Measurements from ENCODE around the gene FBXO27.
"Not testable (repeated sequence)": the region's sequence is repeated elsewhere in the genome, so short reads cannot be mapped to it uniquely, and the experiment has no call there.

The FBXO27 gene

DNA sequence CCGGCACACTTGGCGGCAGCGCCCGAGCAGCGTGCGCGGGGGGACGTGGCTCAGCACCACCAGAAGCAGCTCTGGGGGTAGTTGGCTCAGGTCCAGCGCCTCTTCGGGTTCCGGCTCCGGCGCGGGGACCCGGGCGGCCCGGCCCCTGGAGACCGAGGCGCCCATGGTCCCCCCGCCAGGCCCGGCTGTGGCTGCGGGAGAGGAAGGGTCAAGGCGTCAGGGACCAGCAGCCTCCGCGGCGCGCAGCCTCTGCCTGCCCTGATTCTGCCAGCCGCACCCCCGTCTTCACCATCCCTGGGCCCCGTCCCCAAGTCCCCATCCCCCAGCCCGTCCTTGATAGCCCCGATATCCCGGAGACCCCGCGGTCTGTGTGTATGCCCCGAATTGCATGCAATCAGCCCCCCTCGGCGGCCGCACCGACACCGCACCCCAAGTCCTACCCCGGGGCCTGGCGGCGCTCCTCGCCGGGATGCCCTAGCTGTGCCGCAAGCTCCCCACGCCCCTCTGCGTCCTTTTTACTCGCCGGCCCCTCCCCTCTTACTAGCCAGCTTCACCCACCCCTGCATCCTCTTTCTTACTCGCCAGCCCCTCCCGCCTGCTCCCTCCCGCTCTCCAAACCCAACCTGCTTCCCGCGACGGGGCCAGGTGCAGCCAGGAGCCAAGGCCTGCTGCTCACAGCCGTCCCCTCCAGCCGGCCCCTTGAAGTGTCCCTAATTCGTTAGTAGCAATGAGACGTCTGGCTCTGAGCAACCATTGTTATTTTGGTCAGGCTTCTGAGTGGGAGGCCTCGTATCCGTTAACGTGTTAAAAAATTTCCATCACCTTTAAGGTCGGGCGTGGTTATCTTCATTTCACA lies at the start of gene FBXO27:
FBXO27 (minus strand) TSS at position 487 of the 856 bp plus-strand sequence; CDS start at position 165, 322 bp downstream.
- no peak for DNase-seq (ENCODE audit: low read depth in 2 of 2)

GRCh38 chr19:39080431-39080830 lies 48.1 kb upstream of the FBXO27 start:
- DNase-seq (ENCODE audit: low read depth in 2 of 2): no peak

- no peak for DNase-seq (ENCODE audit: low read depth in 2 of 2)
Measured at GRCh38 chr19:39078436-39079200, 46.3 kb upstream of the FBXO27 start.

DNA sequence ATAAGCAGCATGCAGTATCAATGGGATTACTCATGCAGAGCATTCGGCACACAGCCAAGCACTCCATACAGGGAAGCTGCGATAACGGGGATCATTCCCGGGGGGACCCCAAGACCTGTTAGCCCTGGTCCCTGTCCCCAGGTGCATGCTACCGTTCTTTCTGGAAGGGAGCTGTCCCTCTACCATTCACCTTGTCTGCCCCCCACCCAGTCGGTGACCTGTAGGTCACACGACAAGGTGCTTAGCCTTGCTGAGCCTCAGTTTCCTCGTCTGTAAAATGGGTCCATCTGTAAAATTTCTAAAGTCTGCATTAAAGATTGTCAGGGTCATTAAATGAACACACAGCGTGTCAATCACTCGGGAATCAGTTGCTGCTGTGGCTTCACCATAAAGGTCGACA lies 45.0 kb upstream of the FBXO27 start:
- no peak for DNase-seq (ENCODE audit: low read depth in 2 of 2)

GRCh38 chr19:39074942-39075341 lies 42.6 kb upstream of the FBXO27 start:
- DNase-seq (ENCODE audit: low read depth in 2 of 2): no peak

- DNase-seq (ENCODE audit: low read depth in 2 of 2): no peak
Measured at GRCh38 chr19:39074205-39074692, 41.9 kb upstream of the FBXO27 start.

DNA sequence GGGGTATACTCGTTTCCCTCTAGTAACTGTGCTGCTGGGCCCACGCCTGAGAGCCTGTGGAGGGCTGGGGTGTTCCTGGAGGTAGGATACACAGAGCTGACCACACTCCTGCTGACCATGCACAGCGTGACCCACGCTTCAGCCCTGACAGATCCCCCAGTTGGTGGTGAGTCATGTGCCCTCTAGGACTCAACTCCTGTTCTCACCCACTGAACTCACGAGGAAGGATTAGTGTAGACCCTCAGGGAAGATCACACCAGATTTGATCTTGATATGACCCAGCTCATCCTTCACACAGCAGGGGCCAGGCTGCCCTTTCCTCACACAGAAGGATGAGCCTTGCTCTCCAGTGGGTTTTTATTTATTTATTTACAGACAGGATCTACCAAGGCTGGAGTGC lies 38.5 kb upstream of the FBXO27 start:
- DNase-seq (ENCODE audit: low read depth in 2 of 2): no peak

- DNase-seq (ENCODE audit: low read depth in 2 of 2): not testable (repeated sequence)
Measured at GRCh38 chr19:39068259-39068658, 35.9 kb upstream of the FBXO27 start.

DNA sequence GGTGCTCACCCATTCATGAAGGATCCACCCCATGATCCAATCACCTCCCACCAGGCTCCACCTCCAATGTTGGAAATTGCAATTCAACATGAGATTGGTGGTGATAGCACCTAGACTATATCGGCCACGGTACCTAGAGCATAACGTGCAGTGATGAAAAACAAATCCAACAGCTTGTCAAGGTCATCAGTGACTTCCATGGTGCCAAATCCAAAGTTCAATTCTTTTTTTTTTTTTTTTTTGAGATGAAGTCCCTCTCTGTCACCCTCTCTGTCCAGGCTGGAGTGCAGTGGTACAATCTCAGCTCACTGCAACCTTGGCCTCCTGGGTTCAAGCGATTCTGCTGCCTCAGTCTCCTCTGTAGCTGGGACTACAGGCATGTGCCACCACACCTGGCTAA lies 34.8 kb upstream of the FBXO27 start:
- DNase-seq (ENCODE audit: low read depth in 2 of 2): no peak

DNA sequence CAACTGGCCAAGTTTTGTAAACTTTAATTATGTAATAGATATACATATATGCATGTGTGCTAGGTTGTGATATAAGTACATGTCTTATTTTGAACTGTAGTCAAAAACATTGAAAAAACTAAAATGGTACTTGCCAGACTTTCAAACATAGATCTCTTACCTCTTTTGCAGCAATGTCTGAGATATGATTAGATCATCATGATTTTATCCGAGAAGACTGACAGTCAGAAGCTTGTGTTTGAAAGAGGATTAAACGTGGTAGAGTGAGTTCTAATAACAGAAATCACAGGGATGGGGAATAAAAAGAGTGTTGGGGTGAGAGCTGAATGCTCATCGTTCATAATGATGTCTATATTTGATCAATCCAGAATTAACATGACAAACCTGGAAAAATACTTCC lies 33.6 kb upstream of the FBXO27 start:
- no peak for DNase-seq (ENCODE audit: low read depth in 2 of 2)

GRCh38 chr19:39064405-39064804 lies 32.1 kb upstream of the FBXO27 start:
- DNase-seq (ENCODE audit: low read depth in 2 of 2): no peak

- DNase-seq (ENCODE audit: low read depth in 2 of 2): no peak
Measured at GRCh38 chr19:39060171-39060570, 27.8 kb upstream of the FBXO27 start.

DNA sequence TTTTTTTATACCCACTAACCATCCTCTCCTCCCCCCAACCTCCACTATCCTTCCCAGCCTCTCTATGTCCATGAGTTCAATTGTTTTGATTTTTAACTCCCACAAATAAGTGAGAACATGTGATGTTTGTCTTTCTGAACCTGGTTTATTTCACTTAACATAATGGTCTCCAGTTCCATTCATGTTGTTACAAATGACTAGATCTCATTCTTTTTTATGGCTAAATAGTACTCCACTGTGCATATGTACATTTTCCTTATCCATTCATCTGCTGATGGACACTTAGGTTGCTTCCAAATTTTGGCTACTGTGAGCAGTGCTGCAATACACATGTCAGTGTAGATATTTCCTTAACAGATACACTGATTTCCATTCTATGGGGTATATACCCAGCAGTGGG lies 27.0 kb upstream of the FBXO27 start:
- no peak for DNase-seq (ENCODE audit: low read depth in 2 of 2)

- DNase-seq (ENCODE audit: low read depth in 2 of 2): no peak
Measured at GRCh38 chr19:39057615-39058014, 25.3 kb upstream of the FBXO27 start.

DNA sequence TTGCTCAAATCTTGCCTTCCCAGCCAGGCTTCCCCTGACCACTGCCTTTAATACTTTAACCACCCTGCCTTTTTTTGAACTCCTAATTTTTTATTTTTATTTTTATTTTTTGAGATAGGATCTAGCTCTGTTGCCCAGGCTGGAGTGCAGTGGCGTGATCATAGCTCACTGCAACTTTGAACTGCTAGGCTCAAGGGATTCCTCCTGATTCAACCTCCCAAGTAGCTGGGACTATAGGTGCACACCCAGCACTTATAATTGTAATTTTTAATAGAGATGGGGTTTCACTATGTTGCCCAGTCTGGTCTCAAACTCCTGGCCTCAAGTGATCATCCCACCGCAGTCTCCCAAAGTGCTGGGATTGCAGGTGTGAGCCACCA lies 21.7 kb upstream of the FBXO27 start:
- no peak for DNase-seq (ENCODE audit: low read depth in 2 of 2)

- DNase-seq (ENCODE audit: low read depth in 2 of 2): no peak
Measured at GRCh38 chr19:39053276-39054090, 21.1 kb upstream of the FBXO27 start.

- DNase-seq (ENCODE audit: low read depth in 2 of 2): no peak
Measured at GRCh38 chr19:39052846-39053245, 20.5 kb upstream of the FBXO27 start.

GRCh38 chr19:39052243-39052746 lies 19.9 kb upstream of the FBXO27 start:
- peak; percentile 47 to 50 for DNase-seq (ENCODE audit: low read depth in 2 of 2)

- DNase-seq (ENCODE audit: low read depth in 2 of 2): no peak
Measured at GRCh38 chr19:39047073-39047472, 14.7 kb upstream of the FBXO27 start.

DNA sequence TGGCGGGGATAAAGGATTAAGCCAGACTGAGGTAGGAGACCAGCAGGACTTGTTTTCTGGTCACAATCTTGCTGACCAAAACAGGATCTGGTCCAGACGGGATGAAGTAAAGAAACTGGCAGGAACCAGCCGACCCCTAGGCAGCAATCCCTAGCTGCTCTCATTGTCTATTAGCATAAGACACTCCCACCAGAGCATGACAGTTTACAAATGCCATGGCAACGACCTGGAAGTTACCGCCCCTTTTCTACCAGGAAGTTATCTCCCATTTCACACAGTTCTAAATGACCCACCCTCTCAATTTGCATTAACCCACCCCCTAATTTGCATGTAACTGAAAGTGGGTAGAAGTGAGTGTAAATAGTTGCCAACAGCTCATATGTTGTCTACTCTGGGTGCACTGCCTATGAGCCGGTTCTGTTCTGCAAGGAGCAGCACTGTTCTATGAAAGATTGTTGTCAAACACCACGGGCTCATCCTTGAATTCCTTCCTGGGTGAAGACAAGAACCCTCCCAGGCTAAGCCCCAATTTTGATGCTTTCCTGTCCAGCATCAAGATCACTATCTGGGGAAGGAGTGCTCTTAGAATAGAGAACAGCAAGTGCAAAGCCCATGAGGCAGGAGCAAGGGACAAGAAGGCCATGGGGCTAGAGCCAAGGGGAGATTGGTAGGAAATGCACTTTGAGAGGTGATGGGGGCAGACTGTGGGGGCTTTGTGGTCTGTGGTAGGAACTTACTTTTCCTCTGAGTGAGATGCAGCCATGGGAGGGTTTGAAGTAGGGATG lies 13.9 kb upstream of the FBXO27 start:
- no peak for DNase-seq (ENCODE audit: low read depth in 2 of 2)

DNA sequence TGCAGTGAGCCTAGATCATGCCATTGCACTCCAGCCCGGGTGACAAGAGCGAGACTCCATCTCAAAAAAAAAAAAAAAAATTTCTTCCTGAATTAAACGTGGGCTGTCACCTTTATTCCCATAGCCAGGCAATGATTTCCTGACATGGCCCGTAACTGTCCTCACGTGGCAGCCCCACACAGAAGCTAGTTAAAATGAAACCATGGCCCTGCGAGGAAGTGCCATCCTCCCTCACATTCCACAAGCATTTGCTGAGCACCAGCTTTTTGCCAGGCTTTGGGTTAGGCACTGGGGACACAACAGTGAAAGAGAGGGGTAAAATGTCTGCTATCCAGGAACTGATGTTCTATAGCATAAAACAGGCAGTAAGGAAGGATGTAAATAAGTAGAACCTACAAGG lies 13.2 kb upstream of the FBXO27 start:
- no peak for DNase-seq (ENCODE audit: low read depth in 2 of 2)

Measured in stimulated activated CD8-positive, alpha-beta memory T cell treated with anti-CD3 and anti-CD28 coated beads, Interleukin-15, amount 100 ng/mL, for 48 hours (primary cell).